Colon (tissue), 2 donors: ENCODE data around the gene ZSWIM5.
"Not testable (repeated sequence)": the region's sequence is repeated elsewhere in the genome, so short reads cannot be mapped to it uniquely, and the experiment has no call there.

Source experiments
- FAIRE-seq: peaks from 2 replicates; lab custom pipeline; 2012; peaks lifted over from hg19 to GRCh38; lab: Jason Lieb, UNC
- donor health status: control.
- donor health status: control.

The ZSWIM5 gene

DNA sequence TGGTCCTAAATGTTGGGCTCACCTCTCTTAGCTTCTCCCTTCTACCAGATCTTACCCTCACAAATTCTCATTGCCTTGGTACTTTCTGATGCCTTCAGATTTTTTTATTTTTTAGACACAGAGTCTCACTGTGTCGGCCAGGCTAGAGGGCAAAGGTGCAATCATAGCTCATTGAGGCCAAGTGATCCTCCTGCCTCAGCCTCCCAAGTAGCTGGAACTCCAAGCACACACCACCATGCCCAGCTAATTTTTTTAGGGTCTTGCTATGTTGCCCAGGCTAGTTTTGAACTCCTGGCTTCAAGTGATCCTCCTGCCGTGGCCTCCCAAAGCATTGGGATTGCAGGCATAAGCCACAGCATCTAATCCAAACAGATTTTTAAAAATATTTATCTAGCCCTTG lies 69.4 kb downstream of the ZSWIM5 start:
- FAIRE-seq = no peak

GRCh38 chr1:45135316-45135715 lies 71.1 kb downstream of the ZSWIM5 start:
- peak; percentile 24 for FAIRE-seq

- FAIRE-seq = no peak
These were observed 71.9 kb downstream of the ZSWIM5 start for GRCh38 chr1:45134461-45134873.

- FAIRE-seq = not testable (repeated sequence)
These were observed 73.7 kb downstream of the ZSWIM5 start for GRCh38 chr1:45132719-45133118.

DNA sequence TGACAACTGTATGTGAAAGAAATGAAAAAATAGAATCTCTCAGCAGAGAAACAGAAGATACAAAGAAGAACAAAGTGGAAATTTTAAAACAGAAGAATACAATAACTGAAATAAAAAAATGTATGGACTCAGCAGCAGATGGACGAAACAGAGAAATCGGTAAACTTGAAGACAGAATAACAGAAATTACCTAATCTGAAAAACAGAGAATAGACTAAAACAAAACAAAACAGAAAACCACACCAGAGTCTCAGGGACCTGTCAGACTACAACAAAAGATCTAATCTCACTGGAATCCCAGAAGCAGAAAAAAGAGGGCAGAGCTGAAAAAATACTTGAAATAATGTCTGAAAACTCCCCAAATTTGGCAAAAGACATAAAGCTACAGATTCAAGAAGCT lies 83.0 kb downstream of the ZSWIM5 start:
- no peak for FAIRE-seq

- no peak for FAIRE-seq
These were observed 83.7 kb downstream of the ZSWIM5 start for GRCh38 chr1:45122724-45123123.

DNA sequence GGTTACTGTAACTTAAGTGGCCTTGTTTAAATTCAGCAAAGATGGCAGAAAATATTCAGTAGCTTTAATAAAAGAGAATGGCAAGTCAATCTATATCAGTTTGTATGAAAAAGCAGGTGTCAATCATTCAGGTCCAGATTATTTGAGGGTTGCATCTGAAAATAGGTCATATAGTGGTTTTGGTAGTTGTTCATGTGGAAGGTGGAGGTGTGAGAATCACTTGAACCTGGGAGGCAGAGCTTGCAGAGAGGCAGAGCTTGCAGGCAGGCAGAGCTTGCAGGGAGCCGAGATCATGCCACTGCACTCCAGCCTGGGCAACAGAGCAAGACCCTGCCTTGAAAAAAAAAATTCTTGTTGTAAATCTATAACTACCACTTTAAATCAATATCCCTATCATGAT lies 88.6 kb downstream of the ZSWIM5 start:
- no peak for FAIRE-seq

GRCh38 chr1:45116820-45117219 lies 89.6 kb downstream of the ZSWIM5 start:
- no peak for FAIRE-seq

- FAIRE-seq = no peak
These were observed 90.1 kb downstream of the ZSWIM5 start for GRCh38 chr1:45116340-45116739.

- not testable (repeated sequence) for FAIRE-seq
These were observed 91.2 kb downstream of the ZSWIM5 start for GRCh38 chr1:45115198-45115597.

- FAIRE-seq = no peak
These were observed 93.7 kb downstream of the ZSWIM5 start for GRCh38 chr1:45112661-45113060.

DNA sequence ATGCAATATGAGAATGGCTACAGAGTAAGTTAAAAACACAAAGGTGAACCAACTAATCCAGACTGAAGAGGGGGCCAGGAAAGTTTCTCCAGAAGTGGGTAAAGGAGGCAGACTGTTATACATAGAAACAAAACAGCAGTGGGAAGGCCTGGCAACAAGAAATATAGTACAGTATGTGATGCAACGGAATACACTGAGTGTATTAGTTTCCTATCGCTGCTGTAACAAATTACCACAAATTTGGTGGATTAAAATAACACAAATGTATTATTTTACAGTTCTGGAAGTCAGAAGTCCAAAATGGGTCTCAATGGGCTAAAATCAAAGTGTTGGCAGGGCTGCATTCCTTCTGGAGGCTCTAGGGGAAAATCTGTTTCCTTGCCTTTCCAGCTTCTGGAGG lies 95.2 kb downstream of the ZSWIM5 start:
- FAIRE-seq = no peak

DNA sequence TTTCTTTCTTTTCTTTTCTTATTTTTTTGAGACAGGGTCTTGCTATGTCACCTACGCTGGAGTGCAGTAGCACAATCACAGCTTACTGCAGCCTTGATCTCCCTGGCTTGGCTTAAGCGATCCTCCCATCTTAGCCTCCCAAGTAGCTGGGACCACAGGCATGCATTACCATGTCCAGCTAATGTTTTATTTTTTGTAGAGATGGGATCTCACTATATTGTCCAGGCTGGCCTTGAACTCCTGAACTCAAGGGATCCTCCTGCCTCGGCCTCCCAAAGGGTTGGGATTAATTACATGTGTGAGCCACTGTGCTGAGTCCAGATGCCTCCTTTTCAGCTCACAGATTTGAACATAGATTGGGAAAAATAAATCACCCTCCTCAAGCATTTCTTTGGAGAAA lies 98.6 kb downstream of the ZSWIM5 start:
- FAIRE-seq = no peak

DNA sequence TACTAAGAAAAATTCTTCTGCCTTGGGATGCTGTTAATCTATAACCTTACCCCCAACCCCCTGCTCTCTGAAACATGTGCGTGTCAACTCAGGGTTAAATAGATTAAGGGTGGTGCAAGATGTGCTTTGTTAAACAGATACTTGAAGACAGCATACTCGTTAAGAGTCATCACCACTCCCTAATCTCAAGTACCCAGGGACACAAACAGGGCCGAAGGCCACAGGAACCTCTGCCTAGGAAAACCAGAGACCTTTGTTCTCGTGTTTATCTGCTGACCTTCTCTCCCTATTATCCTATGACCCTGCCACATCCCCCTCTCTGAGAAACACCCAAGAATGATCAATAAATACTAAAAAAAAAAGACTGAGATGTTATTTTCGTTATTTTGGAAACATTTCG lies 99.5 kb downstream of the ZSWIM5 start:
- FAIRE-seq = not testable (repeated sequence)

- FAIRE-seq = not testable (repeated sequence)
These were observed 100.3 kb downstream of the ZSWIM5 start for GRCh38 chr1:45106156-45106545.

DNA sequence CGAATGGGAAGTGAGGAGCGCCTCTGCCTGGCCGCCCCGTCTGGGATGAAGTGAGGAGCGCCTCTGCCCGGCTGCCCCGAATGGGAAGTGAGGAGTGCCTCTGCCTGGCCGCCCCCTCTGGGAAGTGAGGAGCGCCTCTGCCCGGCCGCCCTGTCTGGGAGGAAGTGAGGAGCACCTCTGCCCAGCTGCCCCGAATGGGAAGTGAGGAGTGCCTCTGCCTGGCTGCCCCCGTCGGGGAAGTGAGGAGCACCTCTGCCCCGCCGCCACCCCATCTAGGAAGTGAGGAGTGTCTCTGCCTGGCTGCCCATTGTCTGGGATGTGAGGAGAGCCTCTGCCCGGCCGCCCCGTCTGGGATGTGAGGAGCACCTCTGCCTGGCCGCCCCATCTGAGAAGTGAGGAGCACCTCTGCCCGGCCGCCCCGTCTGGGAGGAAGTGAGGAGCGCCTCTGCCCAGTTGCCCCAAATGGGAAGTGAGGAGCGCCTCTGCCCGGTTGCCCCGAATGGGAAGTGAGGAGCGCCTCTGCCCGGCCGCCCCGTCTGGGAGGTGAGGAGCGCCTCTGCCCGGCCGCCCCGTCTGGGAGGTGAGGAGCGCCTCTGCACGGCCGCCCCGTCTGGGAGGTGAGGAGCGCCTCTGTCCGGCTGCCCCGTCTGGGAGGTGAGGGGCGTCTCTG lies 100.8 kb downstream of the ZSWIM5 start:
- not testable (repeated sequence) for FAIRE-seq

DNA sequence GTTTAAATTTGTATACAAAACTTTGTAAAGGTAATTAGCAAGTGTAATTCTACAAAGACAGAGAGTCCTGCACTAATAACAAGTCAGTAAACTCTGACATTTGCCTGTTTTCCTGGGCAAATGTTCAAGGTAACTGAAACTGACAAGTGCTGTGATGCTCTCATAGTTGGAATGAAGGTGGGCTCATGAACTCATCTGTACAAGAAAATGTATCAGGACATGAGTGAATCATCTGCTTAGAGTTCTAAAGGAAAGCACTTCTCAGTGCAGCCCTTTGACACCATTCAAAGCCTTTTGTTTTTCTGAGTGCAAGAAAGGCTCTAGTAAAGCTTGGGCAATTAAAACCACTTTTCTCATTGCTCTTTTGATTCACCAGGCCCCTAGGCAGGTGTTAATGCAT lies 102.9 kb downstream of the ZSWIM5 start:
- no peak for FAIRE-seq

DNA sequence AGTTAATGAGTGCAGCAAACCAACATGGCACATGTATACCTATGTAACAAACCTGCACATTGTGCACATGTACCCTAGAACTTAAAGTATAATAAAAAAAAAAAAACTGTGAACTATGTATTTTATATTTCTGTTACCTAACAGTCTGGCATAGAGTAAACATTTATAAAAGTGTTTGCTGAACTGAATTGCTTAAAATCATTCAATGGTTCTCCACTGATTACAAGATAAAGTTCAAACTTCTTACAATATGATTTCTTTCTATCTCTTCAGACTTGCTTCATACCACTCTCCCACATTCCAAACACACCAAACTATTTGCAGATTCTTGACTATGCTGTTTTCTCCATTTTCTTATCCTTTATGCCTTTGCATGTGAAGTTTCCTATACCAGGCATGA lies 104.5 kb downstream of the ZSWIM5 start:
- FAIRE-seq = no peak

- not testable (repeated sequence) for FAIRE-seq
These were observed 104.9 kb downstream of the ZSWIM5 start for GRCh38 chr1:45101528-45101927.

- no peak for FAIRE-seq
These were observed 108.5 kb downstream of the ZSWIM5 start for GRCh38 chr1:45097944-45098343.

GRCh38 chr1:45097079-45097478 lies 109.3 kb downstream of the ZSWIM5 start:
- no peak for FAIRE-seq

GRCh38 chr1:45095450-45095849 lies 111.0 kb downstream of the ZSWIM5 start:
- no peak for FAIRE-seq

DNA sequence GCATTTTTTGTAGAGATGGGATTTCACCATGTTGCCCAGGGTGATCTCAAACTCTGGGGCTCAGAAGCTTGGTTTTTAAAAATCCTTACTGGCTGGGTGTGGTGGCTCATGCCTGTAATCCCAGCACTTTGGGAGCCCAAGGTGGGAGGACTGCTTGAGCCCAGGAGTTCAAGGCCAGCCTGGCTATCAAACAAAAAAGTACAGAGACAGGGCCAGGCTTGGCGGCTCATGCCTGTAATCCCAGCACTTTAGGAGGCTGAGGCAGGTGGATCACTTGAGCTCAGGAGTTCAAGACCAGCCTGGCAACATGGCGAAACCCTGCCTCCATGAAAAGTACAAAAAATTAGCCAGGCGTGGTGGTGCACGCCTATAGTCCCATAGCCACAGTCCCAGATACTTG lies 112.0 kb downstream of the ZSWIM5 start:
- not testable (repeated sequence) for FAIRE-seq

DNA sequence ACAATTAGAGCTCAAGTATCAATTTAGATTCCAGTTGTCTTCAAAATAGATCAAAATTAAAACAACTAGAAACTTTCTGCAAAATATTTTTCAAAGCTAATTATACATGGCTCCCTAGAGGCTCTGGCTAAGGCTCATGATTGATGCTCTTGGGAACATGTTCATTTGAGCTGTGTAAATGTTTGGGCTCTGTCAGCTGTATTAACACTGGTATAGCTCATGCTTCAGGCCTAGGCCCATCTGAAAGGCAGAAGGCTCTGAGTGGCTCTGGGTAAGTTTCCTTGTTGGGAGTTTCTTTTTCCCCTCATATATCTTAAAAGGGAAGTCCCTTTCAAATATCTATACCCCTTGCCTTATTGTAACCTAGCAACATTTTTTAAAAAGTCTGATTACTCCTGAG lies 113.1 kb downstream of the ZSWIM5 start:
- no peak for FAIRE-seq

DNA sequence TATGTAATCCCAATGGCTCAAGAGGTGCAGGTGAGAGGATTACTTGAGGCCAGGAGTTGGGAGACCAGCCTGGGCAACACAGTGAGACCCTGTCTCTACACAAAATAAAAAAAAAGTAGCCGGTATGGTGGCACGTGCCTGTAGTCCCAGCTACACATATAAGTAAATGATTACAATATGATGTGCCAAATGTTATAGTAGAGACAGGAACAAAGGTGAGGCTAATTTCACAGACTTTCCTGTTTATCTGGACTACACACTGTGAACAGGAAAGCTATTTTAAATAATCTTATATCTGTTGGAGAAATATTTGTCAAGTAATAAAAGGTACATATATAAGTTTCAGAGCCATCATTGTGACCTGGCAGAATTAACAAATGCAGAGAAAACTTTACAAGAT lies 116.7 kb downstream of the ZSWIM5 start:
- no peak for FAIRE-seq
